WTC11 (cell line): Measurements from ENCODE around the gene MRC2. TPM values are rescaled to one million over a fixed set of nuclear protein-coding genes. Genes with fewer than 3 reads are reported as not detected.

Experiments used
- ATAC-seq: fragments of 200-7000 bp; cut with Tn5 transposase; 2 replicates; pipeline ENCODE4 v1.10.0; 2021; ENCODE audit warnings: mild to moderate bottlenecking, moderate library complexity
- CTCF ChIA-PET: fragments of 300-600 bp; sonication (Branson Sonifier 250); formaldehyde crosslinking; loops from one replicate; lab custom pipeline; 2021; ENCODE audit warnings: antibody characterized with exemption; lab: Charles Lee
- POLR2A ChIA-PET: fragments of 350-600 bp; sonication (Branson Sonifier 250); formaldehyde crosslinking; loops from one replicate; lab custom pipeline; 2021; ENCODE audit warnings: antibody characterized with exemption; lab: Charles Lee
- DNase-seq: peaks from one replicate; pipeline ENCODE4 v3.0.0; 2021; ENCODE audit warnings: low spot score
- H3K27ac Mint-ChIP-seq: 2 replicates; pipeline ENCODE4 v1.8.0; 2021; ENCODE audit warnings: mixed read lengths
- H3K27me3 Mint-ChIP-seq: 2 replicates; pipeline ENCODE4 v1.8.0; 2021; ENCODE audit warnings: low read depth, mild to moderate bottlenecking, moderate library complexity, mixed read lengths
- H3K36me3 Mint-ChIP-seq: 2 replicates; pipeline ENCODE4 v1.8.0; 2021; ENCODE audit warnings: mixed read lengths
- H3K4me1 Mint-ChIP-seq: 2 replicates; pipeline ENCODE4 v1.8.0; 2022; ENCODE audit warnings: mixed read lengths
- H3K4me3 Mint-ChIP-seq: 2 replicates; pipeline ENCODE4 v1.8.0; 2021; ENCODE audit warnings: mild to moderate bottlenecking, moderate library complexity, mixed read lengths
- H3K9me3 Mint-ChIP-seq: 2 replicates; pipeline ENCODE4 v1.8.0; 2021; ENCODE audit warnings: mixed read lengths
- ATF3 ChIP-seq: sonication (generic); formaldehyde crosslinking; conservative IDR thresholded peaks from 2 replicates; pipeline ENCODE4 v1.8.1; 2022; ENCODE audit warnings: mild to moderate bottlenecking, missing genetic modification reagents
- CBFB ChIP-seq: sonication (generic); formaldehyde crosslinking; IDR thresholded peaks from 2 replicates; pipeline ENCODE4 v1.8.1; 2022; ENCODE audit warnings: mild to moderate bottlenecking, low read depth, missing genetic modification reagents
- ESRRA ChIP-seq: sonication (generic); formaldehyde crosslinking; IDR thresholded peaks from 2 replicates; pipeline ENCODE4 v1.8.1; 2022; ENCODE audit warnings: mild to moderate bottlenecking, missing genetic modification reagents, borderline replicate concordance
- GABPB1 ChIP-seq: sonication (generic); formaldehyde crosslinking; IDR thresholded peaks from 2 replicates; pipeline ENCODE4 v1.8.1; 2023; ENCODE audit warnings: mild to moderate bottlenecking, missing genetic modification reagents
- GRHL2 ChIP-seq: fragments of 250-450 bp; sonication (Bioruptor Pico); IDR thresholded peaks from 2 replicates; pipeline ENCODE4 v1.8.0; 2022; ENCODE audit warnings: mild to moderate bottlenecking, moderate library complexity; ENCODE audit not compliant: insufficient replicate concordance, severe bottlenecking
- IRF2 ChIP-seq: sonication (generic); formaldehyde crosslinking; IDR thresholded peaks from 2 replicates; pipeline ENCODE4 v1.8.0; 2022; ENCODE audit warnings: low read depth, missing genetic modification reagents, borderline replicate concordance
- NFE2L1 ChIP-seq: sonication (generic); formaldehyde crosslinking; IDR thresholded peaks from 2 replicates; pipeline ENCODE4 v1.8.1; 2023; ENCODE audit warnings: missing genetic modification reagents
- NR3C1 ChIP-seq: sonication (generic); formaldehyde crosslinking; conservative IDR thresholded peaks from 2 replicates; pipeline ENCODE4 v1.8.1; 2023; ENCODE audit warnings: low read depth, mild to moderate bottlenecking, missing genetic modification reagents
- RELA ChIP-seq: sonication (generic); formaldehyde crosslinking; IDR thresholded peaks from 2 replicates; pipeline ENCODE4 v1.8.1; 2022; ENCODE audit warnings: missing genetic modification reagents, mild to moderate bottlenecking, borderline replicate concordance
- SP1 ChIP-seq: sonication (generic); formaldehyde crosslinking; conservative IDR thresholded peaks from 2 replicates; pipeline ENCODE4 v1.8.1; 2022; ENCODE audit warnings: missing genetic modification reagents
- TCF7 ChIP-seq: sonication (generic); formaldehyde crosslinking; IDR thresholded peaks from 2 replicates; pipeline ENCODE4 v1.8.0; 2022; ENCODE audit warnings: mild to moderate bottlenecking, low read depth, missing genetic modification reagents, moderate library complexity
- ZNF396 ChIP-seq: fragments of 250-450 bp; sonication (Bioruptor Pico); IDR thresholded peaks from 2 replicates; pipeline ENCODE4 v1.8.0; 2021; ENCODE audit warnings: mild to moderate bottlenecking, moderate library complexity, borderline replicate concordance
- total RNA-seq: library from RNA; stranded (reverse); gene quantifications from 3 replicates; pipeline ENCODE4 v1.2.3, GENCODE V29; 2021
- TF ChIP-seq, protein P1 (sequence below): sonication (generic); formaldehyde crosslinking; IDR thresholded peaks from 2 replicates; pipeline ENCODE4 v1.8.1; 2023; ENCODE audit warnings: mild to moderate bottlenecking, missing genetic modification reagents, borderline replicate concordance
- TF ChIP-seq, protein P2 (sequence below): sonication (generic); formaldehyde crosslinking; IDR thresholded peaks from 2 replicates; pipeline ENCODE4 v1.8.1; 2022; ENCODE audit warnings: mild to moderate bottlenecking, moderate library complexity, missing genetic modification reagents
- TF ChIP-seq, protein P3 (sequence below): fragments of 250-450 bp; sonication (Bioruptor Pico); IDR thresholded peaks from 2 replicates; pipeline ENCODE4 v1.9.0; 2021; ENCODE audit warnings: mild to moderate bottlenecking
- TF ChIP-seq, protein P4 (sequence below): sonication (generic); formaldehyde crosslinking; IDR thresholded peaks from 2 replicates; pipeline ENCODE4 v1.8.0; 2022; ENCODE audit warnings: mild to moderate bottlenecking, missing genetic modification reagents
- TF ChIP-seq, protein P5 (sequence below): fragments of 250-450 bp; sonication (Bioruptor Pico); IDR thresholded peaks from 2 replicates; pipeline ENCODE4 v1.9.0; 2021; ENCODE audit warnings: mild to moderate bottlenecking, borderline replicate concordance
- TF ChIP-seq, protein P6 (sequence below): fragments of 250-450 bp; sonication (Bioruptor Pico); IDR thresholded peaks from 2 replicates; pipeline ENCODE4 v1.9.0; 2021; ENCODE audit warnings: mild to moderate bottlenecking
- TF ChIP-seq, protein P7 (sequence below): fragments of 250-450 bp; sonication (Bioruptor Pico); IDR thresholded peaks from 2 replicates; pipeline ENCODE4 v1.9.0; 2021; ENCODE audit warnings: moderate library complexity, mild to moderate bottlenecking, inconsistent platforms, borderline replicate concordance

MRC2 gene
- total RNA-seq, 1 experiment from 2014 or later, result 35.3 TPM

GRCh38 chr17:62674841-62675240, 47.4 kb downstream of the MRC2 start (continued):
- TF ChIP-seq, protein P1, sequence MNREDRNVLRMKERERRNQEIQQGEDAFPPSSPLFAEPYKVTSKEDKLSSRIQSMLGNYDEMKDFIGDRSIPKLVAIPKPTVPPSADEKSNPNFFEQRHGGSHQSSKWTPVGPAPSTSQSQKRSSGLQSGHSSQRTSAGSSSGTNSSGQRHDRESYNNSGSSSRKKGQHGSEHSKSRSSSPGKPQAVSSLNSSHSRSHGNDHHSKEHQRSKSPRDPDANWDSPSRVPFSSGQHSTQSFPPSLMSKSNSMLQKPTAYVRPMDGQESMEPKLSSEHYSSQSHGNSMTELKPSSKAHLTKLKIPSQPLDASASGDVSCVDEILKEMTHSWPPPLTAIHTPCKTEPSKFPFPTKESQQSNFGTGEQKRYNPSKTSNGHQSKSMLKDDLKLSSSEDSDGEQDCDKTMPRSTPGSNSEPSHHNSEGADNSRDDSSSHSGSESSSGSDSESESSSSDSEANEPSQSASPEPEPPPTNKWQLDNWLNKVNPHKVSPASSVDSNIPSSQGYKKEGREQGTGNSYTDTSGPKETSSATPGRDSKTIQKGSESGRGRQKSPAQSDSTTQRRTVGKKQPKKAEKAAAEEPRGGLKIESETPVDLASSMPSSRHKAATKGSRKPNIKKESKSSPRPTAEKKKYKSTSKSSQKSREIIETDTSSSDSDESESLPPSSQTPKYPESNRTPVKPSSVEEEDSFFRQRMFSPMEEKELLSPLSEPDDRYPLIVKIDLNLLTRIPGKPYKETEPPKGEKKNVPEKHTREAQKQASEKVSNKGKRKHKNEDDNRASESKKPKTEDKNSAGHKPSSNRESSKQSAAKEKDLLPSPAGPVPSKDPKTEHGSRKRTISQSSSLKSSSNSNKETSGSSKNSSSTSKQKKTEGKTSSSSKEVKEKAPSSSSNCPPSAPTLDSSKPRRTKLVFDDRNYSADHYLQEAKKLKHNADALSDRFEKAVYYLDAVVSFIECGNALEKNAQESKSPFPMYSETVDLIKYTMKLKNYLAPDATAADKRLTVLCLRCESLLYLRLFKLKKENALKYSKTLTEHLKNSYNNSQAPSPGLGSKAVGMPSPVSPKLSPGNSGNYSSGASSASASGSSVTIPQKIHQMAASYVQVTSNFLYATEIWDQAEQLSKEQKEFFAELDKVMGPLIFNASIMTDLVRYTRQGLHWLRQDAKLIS, result no peak
- TF ChIP-seq, protein P2, sequence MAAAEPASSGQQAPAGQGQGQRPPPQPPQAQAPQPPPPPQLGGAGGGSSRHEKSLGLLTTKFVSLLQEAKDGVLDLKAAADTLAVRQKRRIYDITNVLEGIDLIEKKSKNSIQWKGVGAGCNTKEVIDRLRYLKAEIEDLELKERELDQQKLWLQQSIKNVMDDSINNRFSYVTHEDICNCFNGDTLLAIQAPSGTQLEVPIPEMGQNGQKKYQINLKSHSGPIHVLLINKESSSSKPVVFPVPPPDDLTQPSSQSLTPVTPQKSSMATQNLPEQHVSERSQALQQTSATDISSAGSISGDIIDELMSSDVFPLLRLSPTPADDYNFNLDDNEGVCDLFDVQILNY (CRISPR knock-in tag), result no peak
- TF ChIP-seq RELA (CRISPR knock-in tag) (no peak), ESRRA (no peak), NR3C1 (CRISPR knock-in tag) (no peak), NFE2L1 (CRISPR knock-in tag) (no peak), GRHL2 (no peak), SP1 (no peak), GABPB1 (CRISPR knock-in tag) (no peak)
- TF ChIP-seq, protein P3, sequence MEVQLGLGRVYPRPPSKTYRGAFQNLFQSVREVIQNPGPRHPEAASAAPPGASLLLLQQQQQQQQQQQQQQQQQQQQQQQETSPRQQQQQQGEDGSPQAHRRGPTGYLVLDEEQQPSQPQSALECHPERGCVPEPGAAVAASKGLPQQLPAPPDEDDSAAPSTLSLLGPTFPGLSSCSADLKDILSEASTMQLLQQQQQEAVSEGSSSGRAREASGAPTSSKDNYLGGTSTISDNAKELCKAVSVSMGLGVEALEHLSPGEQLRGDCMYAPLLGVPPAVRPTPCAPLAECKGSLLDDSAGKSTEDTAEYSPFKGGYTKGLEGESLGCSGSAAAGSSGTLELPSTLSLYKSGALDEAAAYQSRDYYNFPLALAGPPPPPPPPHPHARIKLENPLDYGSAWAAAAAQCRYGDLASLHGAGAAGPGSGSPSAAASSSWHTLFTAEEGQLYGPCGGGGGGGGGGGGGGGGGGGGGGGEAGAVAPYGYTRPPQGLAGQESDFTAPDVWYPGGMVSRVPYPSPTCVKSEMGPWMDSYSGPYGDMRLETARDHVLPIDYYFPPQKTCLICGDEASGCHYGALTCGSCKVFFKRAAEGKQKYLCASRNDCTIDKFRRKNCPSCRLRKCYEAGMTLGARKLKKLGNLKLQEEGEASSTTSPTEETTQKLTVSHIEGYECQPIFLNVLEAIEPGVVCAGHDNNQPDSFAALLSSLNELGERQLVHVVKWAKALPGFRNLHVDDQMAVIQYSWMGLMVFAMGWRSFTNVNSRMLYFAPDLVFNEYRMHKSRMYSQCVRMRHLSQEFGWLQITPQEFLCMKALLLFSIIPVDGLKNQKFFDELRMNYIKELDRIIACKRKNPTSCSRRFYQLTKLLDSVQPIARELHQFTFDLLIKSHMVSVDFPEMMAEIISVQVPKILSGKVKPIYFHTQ (CRISPR knock-in tag), result no peak
- TF ChIP-seq, protein P4, sequence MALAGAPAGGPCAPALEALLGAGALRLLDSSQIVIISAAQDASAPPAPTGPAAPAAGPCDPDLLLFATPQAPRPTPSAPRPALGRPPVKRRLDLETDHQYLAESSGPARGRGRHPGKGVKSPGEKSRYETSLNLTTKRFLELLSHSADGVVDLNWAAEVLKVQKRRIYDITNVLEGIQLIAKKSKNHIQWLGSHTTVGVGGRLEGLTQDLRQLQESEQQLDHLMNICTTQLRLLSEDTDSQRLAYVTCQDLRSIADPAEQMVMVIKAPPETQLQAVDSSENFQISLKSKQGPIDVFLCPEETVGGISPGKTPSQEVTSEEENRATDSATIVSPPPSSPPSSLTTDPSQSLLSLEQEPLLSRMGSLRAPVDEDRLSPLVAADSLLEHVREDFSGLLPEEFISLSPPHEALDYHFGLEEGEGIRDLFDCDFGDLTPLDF (CRISPR knock-in tag), result no peak
- TF ChIP-seq, protein P5, sequence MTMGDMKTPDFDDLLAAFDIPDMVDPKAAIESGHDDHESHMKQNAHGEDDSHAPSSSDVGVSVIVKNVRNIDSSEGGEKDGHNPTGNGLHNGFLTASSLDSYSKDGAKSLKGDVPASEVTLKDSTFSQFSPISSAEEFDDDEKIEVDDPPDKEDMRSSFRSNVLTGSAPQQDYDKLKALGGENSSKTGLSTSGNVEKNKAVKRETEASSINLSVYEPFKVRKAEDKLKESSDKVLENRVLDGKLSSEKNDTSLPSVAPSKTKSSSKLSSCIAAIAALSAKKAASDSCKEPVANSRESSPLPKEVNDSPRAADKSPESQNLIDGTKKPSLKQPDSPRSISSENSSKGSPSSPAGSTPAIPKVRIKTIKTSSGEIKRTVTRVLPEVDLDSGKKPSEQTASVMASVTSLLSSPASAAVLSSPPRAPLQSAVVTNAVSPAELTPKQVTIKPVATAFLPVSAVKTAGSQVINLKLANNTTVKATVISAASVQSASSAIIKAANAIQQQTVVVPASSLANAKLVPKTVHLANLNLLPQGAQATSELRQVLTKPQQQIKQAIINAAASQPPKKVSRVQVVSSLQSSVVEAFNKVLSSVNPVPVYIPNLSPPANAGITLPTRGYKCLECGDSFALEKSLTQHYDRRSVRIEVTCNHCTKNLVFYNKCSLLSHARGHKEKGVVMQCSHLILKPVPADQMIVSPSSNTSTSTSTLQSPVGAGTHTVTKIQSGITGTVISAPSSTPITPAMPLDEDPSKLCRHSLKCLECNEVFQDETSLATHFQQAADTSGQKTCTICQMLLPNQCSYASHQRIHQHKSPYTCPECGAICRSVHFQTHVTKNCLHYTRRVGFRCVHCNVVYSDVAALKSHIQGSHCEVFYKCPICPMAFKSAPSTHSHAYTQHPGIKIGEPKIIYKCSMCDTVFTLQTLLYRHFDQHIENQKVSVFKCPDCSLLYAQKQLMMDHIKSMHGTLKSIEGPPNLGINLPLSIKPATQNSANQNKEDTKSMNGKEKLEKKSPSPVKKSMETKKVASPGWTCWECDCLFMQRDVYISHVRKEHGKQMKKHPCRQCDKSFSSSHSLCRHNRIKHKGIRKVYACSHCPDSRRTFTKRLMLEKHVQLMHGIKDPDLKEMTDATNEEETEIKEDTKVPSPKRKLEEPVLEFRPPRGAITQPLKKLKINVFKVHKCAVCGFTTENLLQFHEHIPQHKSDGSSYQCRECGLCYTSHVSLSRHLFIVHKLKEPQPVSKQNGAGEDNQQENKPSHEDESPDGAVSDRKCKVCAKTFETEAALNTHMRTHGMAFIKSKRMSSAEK (CRISPR knock-in tag), result no peak
- TF ChIP-seq, all 79 proteins: peak for 0

DNA sequence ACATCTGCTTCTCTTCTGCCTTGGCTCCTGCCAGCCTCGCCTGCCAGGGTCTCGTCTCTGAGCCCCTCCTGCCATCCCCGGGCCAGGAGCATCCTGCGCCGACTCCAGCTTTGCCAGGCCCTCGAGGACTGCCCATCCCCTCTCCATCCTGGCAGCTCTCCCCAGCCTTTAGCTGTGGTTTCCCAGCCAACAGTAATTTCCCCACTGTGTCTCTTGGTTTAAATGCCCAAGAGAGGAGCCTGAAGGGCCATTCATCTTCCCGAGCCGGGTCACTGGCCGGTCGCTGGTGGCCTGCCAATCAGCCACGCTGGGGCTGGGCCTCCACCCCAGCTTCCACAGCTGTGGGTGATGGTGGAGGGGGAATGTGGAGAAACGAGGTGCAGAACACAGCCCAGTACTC, 47.8 kb downstream of the MRC2 start:
- Mint-ChIP-seq H3K9me3 (no peaks in the 10 kb centered on the region), H3K36me3 (no peaks in the 10 kb centered on the region), H3K27ac (no peak overlapping the region), H3K4me1 (0 out of 2 replicates have a peak, but pooled peaks cover 2% of the 10 kb centered on the region), H3K4me3 (no peak overlapping the region), H3K27me3 (no peaks in the 10 kb centered on the region)
- POLR2A ChIA-PET, result interaction anchor here (0.7 kb wide), 1 partner anchor 18 kb away, joined by 6 read pairs; no protein-coding TSS in a partner anchor
- ATAC-seq, result no peak
- DNase-seq, result no peak
- CTCF ChIA-PET, result no interaction called here
- TF ChIP-seq CBFB (CRISPR knock-in tag) (no peak), TCF7 (CRISPR knock-in tag) (no peak), IRF2 (CRISPR knock-in tag) (no peak), ATF3 (CRISPR knock-in tag) (no peak), GRHL2 (no peak), ZNF396 (no peak)
- TF ChIP-seq, protein P6, sequence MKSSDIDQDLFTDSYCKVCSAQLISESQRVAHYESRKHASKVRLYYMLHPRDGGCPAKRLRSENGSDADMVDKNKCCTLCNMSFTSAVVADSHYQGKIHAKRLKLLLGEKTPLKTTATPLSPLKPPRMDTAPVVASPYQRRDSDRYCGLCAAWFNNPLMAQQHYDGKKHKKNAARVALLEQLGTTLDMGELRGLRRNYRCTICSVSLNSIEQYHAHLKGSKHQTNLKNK (CRISPR knock-in tag), result no peak
- TF ChIP-seq, protein P7, sequence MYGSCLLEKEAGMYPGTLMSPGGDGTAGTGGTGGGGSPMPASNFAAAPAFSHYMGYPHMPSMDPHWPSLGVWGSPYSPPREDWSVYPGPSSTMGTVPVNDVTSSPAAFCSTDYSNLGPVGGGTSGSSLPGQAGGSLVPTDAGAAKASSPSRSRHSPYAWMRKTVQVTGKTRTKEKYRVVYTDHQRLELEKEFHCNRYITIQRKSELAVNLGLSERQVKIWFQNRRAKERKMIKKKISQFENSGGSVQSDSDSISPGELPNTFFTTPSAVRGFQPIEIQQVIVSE (CRISPR knock-in tag), result no peak
